Bronchial epithelial cell (primary cell): ENCODE measurements around the gene MT1E. TPM values are rescaled to one million over a fixed set of nuclear protein-coding genes. Genes with fewer than 3 reads are reported as not detected.
"Not testable (repeated sequence)": the region's sequence is repeated elsewhere in the genome, so short reads cannot be mapped to it uniquely, and the experiment has no call there.

Experiments used
- DNase-seq: peaks from one replicate; pipeline ENCODE4 v3.0.0-alpha.2; 2010; ENCODE audit warnings: low read depth
- FAIRE-seq: peaks from 2 replicates; lab custom pipeline; 2011; peaks lifted over from hg19 to GRCh38; lab: Jason Lieb, UNC
- H3K27me3 ChIP-seq: 2 replicates; pipeline ENCODE4 v1.5.1; 2011; ENCODE audit warnings: low read length; ENCODE audit not compliant: control insufficient read depth, insufficient read depth
- H3K36me3 ChIP-seq: 2 replicates; pipeline ENCODE4 v1.5.1; 2011; ENCODE audit warnings: low read length; ENCODE audit not compliant: control insufficient read depth, insufficient read depth
- H3K4me3 ChIP-seq: 2 replicates; pipeline ENCODE4 v1.5.1; 2011; ENCODE audit warnings: mild to moderate bottlenecking, low read depth, low read length, control low read depth
- CTCF ChIP-seq: IDR thresholded peaks from 2 replicates; pipeline ENCODE4 v1.5.1; 2011; ENCODE audit warnings: mild to moderate bottlenecking, moderate library complexity, low read length, control low read depth, inconsistent platforms; ENCODE audit not compliant: insufficient read depth, severe bottlenecking
- total RNA-seq: library from RNA; depleted of rRNA; stranded (reverse); fragments of >200 nt; gene quantifications from 2 replicates; pipeline ENCODE4 v1.2.1, GENCODE V29; 2014

The MT1E gene
- total RNA-seq, result 60.8 and 90.5 TPM in 2 replicates

- DNase-seq (peak; percentile 50), FAIRE-seq (no peak)
- no peaks in the 10 kb centered on the region for H3K27me3 ChIP-seq
- no peak for TF ChIP-seq CTCF
- peak within 1 kb of the TSS; percentile 70 for H3K4me3 ChIP-seq
- H3K36me3 ChIP-seq, result no peaks in the 10 kb centered on the region
Observed at GRCh38 chr16:56625140-56625942, at the start of gene MT1E. MT1E (plus strand) TSS chr16:56625781; CDS start chr16:56625852, 71 bp downstream.

- Histone ChIP-seq H3K36me3 (no peaks in the 10 kb centered on the region), H3K4me3 (no peak overlapping the region), H3K27me3 (no peaks in the 10 kb centered on the region)
- DNase-seq, result peak; percentile 96
- TF ChIP-seq CTCF, result peak; percentile 98
- peak; percentile 83 for FAIRE-seq
Observed at GRCh38 chr16:56576585-56577299, 48.8 kb upstream of the MT1E start.

- no peaks in the 10 kb centered on the region for H3K27me3 ChIP-seq
- DNase-seq (no peak), FAIRE-seq (no peak)
- H3K36me3 ChIP-seq, result no peaks in the 10 kb centered on the region
- no peak for TF ChIP-seq CTCF
- H3K4me3 ChIP-seq, result no peak overlapping the region
Observed at GRCh38 chr16:56577300-56577625, 48.3 kb upstream of the MT1E start.

GRCh38 chr16:56580391-56581048 is 45.1 kb upstream of the MT1E start:
- DNase-seq (no peak), FAIRE-seq (no peak)
- no peak for TF ChIP-seq CTCF
- no peaks in the 10 kb centered on the region for H3K27me3 ChIP-seq
- H3K4me3 ChIP-seq, result no peak overlapping the region
- no peaks in the 10 kb centered on the region for H3K36me3 ChIP-seq

- H3K4me3 ChIP-seq, FAIRE-seq: not testable (repeated sequence)
Observed at GRCh38 chr16:56582911-56583310, 42.7 kb upstream of the MT1E start.

GRCh38 chr16:56583351-56584168 is 42.0 kb upstream of the MT1E start:
- DNase-seq, result no peak
- FAIRE-seq, result no peak
- Histone ChIP-seq H3K36me3 (no peaks in the 10 kb centered on the region), H3K4me3 (no peak overlapping the region), H3K27me3 (peaks cover 5% of the 10 kb centered on the region)
- no peak for TF ChIP-seq CTCF

More at GRCh38 chr16:56582911-56583310, 42.7 kb upstream of the MT1E start:
- not testable (repeated sequence) for H3K36me3 ChIP-seq, DNase-seq, H3K27me3 ChIP-seq
